Stromal cell of bone marrow (primary cell): ENCODE measurements around the gene ARHGAP15.

ENCODE experiments used
- DNase-seq: peaks from one replicate; pipeline ENCODE4 v3.0.0-alpha.2; 2012; ENCODE audit warnings: low read depth

Gene ARHGAP15

GRCh38 chr2:143764706-143765105 is 635.5 kb downstream of the ARHGAP15 start:
- DNase-seq: no peak

GRCh38 chr2:143768991-143769390 is 639.8 kb downstream of the ARHGAP15 start:
- DNase-seq: no peak

- no peak for DNase-seq
These were observed 642.7 kb downstream of the ARHGAP15 start for GRCh38 chr2:143771939-143772338.

- no peak for DNase-seq
These were observed 647.5 kb downstream of the ARHGAP15 start for GRCh38 chr2:143776526-143777297.

- DNase-seq: peak; percentile 10
These were observed 649.8 kb downstream of the ARHGAP15 start for GRCh38 chr2:143779021-143779420.

GRCh38 chr2:143786026-143786765 is 657.0 kb downstream of the ARHGAP15 start:
- no peak for DNase-seq

GRCh38 chr2:143787674-143788073 is 658.5 kb downstream of the ARHGAP15 start:
- DNase-seq: no peak

- DNase-seq: no peak
These were observed 663.4 kb downstream of the ARHGAP15 start for GRCh38 chr2:143792602-143793001.

GRCh38 chr2:143793381-143793780 is 664.2 kb downstream of the ARHGAP15 start:
- DNase-seq: no peak

- DNase-seq: no peak
These were observed 666.8 kb downstream of the ARHGAP15 start for GRCh38 chr2:143796051-143796450.

GRCh38 chr2:143801561-143801960 is 672.3 kb downstream of the ARHGAP15 start:
- DNase-seq: no peak

- DNase-seq: no peak
These were observed 673.0 kb downstream of the ARHGAP15 start for GRCh38 chr2:143802242-143802641.

GRCh38 chr2:143802871-143803650 is 673.8 kb downstream of the ARHGAP15 start:
- no peak for DNase-seq

- no peak for DNase-seq
These were observed 674.7 kb downstream of the ARHGAP15 start for GRCh38 chr2:143803936-143804335.

GRCh38 chr2:143805666-143806065 is 676.4 kb downstream of the ARHGAP15 start:
- DNase-seq: no peak

GRCh38 chr2:143807192-143807591 is 678.0 kb downstream of the ARHGAP15 start:
- no peak for DNase-seq

- DNase-seq: no peak
These were observed 678.5 kb downstream of the ARHGAP15 start for GRCh38 chr2:143807671-143808070.

GRCh38 chr2:143808166-143808565 is 678.9 kb downstream of the ARHGAP15 start:
- DNase-seq: no peak

- no peak for DNase-seq
These were observed 685.9 kb downstream of the ARHGAP15 start for GRCh38 chr2:143815082-143815481.

- no peak for DNase-seq
These were observed 687.7 kb downstream of the ARHGAP15 start for GRCh38 chr2:143816916-143817315.
